Activated naive CD4-positive, alpha-beta T cell treated with anti-CD3 and anti-CD28 coated beads, Interleukin-2, amount 50 U/mL, for 24 hours (primary cell): Measurements from ENCODE around the gene ZNF786.

Source experiments
- H3K27ac Mint-ChIP-seq: one replicate; pipeline ENCODE4 v1.8.0; 2021; ENCODE audit warnings: mild to moderate bottlenecking, mixed read lengths
- H3K27me3 Mint-ChIP-seq: one replicate; pipeline ENCODE4 v1.8.0; 2021; ENCODE audit warnings: mixed read lengths
- H3K36me3 Mint-ChIP-seq: one replicate; pipeline ENCODE4 v1.8.0; 2021; ENCODE audit warnings: mixed read lengths
- H3K4me1 Mint-ChIP-seq: one replicate; pipeline ENCODE4 v1.8.0; 2021; ENCODE audit warnings: mixed read lengths
- H3K4me3 Mint-ChIP-seq: one replicate; pipeline ENCODE4 v1.8.0; 2021; ENCODE audit warnings: mild to moderate bottlenecking, mixed read lengths
- H3K9me3 Mint-ChIP-seq: one replicate; pipeline ENCODE4 v1.8.0; 2021; ENCODE audit warnings: mixed read lengths

The ZNF786 gene

DNA sequence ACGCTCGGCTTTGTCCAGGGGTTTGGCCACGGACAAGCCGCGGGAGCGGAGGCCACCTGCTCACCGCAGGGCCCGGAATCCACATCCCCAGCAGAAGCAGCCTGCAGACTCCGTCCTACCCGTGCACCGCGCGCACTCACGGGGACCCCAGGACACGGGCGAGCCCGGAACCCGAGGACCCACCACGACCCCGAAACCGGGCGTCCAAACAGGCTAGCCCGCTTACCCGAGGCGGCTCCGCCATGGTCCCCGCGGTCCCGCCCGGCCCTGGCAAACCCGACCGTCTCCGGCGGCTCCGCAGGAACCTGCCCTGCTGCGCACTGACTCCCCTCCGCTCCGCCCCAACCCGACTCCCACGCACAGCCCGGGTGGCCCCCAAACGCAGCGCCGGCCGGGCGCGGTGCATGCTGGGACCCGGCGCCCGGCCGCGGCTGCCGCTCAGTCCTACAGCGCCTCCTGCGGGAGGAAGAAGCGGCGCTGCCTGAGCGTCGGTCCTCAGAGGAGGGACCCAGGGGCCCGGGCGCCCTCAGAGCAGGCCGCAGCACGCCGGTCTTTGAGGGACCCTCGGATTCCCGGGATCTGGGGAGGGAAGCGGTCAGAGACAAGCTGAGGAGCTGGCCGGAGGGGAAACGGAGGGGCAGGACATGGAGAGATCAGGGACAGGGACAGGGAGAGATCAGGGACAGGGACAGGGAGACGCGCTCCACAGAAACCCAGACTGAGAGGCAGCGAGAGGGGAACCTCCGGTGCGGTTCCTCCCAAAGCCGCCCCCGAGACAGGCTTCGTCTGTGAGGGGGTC lies at the start of gene ZNF786:
Gene ZNF786 (minus strand): TSS at position 322 of the 799 bp plus-strand sequence. CDS start 78 bp downstream, at position 244.
- Mint-ChIP-seq H3K36me3 (peaks cover 4% of the 10 kb centered on the region), H3K27ac (peak within 1 kb of the TSS; percentile 100), H3K9me3 (no peaks in the 10 kb centered on the region), H3K4me1 (peaks cover 29% of the 10 kb centered on the region), H3K4me3 (peak within 1 kb of the TSS; percentile 99), H3K27me3 (no peaks in the 10 kb centered on the region)

DNA sequence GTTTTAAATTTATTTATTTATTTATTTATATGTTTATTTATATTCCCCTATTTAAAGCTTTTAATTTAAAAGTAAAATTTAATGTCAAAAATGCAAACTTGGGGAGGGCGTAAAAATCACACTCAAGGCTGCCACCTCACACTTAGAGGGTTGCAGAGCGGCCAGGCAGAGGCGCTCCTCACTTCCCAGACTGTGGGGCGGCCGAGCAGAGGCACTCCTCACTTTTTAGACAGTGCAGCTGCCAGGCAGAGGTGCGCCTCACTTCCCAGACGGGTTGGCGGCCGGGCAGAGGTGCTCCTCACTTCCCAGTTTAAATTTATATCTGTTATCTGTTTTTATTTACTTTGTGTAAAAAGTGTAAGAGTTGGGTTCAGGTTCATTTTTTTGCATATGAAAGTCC lies 45.6 kb upstream of the ZNF786 start:
- Mint-ChIP-seq H3K36me3 (peaks cover 4% of the 10 kb centered on the region), H3K4me1 (no peaks in the 10 kb centered on the region), H3K27ac (no peak overlapping the region), H3K27me3 (no peaks in the 10 kb centered on the region), H3K9me3 (no peaks in the 10 kb centered on the region), H3K4me3 (no peak overlapping the region)

DNA sequence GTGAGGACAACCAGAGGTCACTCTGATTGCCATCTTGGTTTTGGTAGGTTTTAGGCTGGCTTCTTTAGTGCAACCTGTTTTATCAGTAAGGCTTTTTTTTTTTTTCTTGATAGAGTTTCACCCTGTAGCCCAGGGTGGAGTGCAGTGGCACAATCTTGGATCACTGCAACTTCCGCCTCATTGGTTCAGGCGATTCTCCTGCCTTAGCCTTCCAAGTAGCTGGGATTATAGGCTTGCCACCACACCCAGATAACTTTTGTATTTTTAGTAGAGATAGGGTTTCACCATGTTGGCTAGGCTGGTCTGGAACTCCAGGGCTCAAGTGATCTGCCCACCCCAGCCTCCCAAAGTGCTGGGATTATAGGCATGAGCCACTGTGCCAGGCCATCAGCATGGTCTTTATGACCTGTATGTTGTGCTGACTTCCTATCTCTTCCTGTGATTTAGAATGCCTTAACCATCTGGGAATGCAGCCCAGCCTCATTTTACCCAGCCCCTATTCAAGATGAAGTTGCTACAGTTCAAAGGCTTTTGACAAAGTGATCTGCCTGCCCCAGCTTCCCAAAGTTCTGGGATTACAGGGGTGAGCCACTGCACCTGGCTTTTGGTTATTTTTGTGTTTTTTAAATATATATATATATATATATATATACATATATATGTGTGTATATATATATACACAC lies 42.7 kb upstream of the ZNF786 start:
- Mint-ChIP-seq H3K27ac (no peak overlapping the region), H3K9me3 (no peaks in the 10 kb centered on the region), H3K27me3 (no peaks in the 10 kb centered on the region), H3K4me1 (peaks cover 3% of the 10 kb centered on the region), H3K36me3 (peaks cover 12% of the 10 kb centered on the region), H3K4me3 (no peak overlapping the region)

GRCh38 chr7:149130572-149131198 lies 40.2 kb upstream of the ZNF786 start:
- H3K27ac Mint-ChIP-seq: peak overlapping the region; percentile 43
- no peak overlapping the region for H3K4me3 Mint-ChIP-seq
- no peaks in the 10 kb centered on the region for H3K27me3 Mint-ChIP-seq
- H3K36me3 Mint-ChIP-seq: peaks cover 12% of the 10 kb centered on the region
- H3K4me1 Mint-ChIP-seq: peaks cover 11% of the 10 kb centered on the region
- H3K9me3 Mint-ChIP-seq: no peaks in the 10 kb centered on the region

GRCh38 chr7:149126662-149127266 lies 36.2 kb upstream of the ZNF786 start:
- peak overlapping the region; percentile 96 for H3K4me3 Mint-ChIP-seq
- H3K36me3 Mint-ChIP-seq: peaks cover 10% of the 10 kb centered on the region
- H3K27ac Mint-ChIP-seq: peak overlapping the region; percentile 99
- no peaks in the 10 kb centered on the region for H3K27me3 Mint-ChIP-seq
- H3K4me1 Mint-ChIP-seq: peaks cover 21% of the 10 kb centered on the region
- H3K9me3 Mint-ChIP-seq: no peaks in the 10 kb centered on the region

DNA sequence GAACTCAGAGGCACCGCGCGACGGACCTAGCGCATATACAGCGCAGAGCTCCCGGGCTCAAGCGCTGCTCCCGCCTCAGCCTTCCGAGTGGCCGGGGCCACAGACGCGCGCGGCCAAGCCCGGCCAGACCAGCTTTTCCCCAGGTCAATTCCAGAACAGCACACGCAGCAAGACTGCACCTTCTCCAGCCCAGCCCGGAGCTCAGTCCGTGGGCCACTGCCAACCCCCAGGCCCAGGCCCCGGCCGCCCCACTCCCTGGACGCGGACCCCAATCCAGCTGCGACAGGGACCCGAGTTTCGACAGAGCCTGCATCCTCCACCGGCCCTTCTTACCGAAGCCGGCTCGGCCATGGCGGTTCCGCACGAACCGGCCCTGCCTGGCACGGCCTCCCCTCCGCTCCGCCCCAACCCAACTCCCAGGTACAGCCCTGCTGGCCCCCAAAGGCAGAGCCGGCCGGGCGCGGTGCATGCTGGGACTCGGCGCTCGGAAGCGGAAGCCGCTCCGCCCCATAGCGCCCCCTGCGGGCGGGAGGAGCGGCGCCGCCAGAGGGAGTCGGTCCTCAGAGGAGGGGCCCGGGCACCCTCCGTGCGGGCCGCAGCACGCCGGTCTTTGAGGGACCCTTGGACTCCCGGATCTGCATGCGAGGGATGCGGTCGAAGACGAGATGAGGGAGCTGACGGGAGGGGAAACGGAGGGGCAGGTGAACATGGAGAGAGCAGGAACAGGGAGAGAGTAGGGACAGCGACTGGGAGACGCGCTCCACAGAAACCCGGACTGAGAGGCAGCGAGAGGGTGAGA lies 35.5 kb upstream of the ZNF786 start, which contains the start of gene ZNF425:
Gene ZNF425 (minus strand): TSS at position 462 of the 799 bp plus-strand sequence. CDS start 111 bp downstream, at position 351.
- peak within 1 kb of the TSS; percentile 99 for H3K27ac Mint-ChIP-seq
- H3K36me3 Mint-ChIP-seq: peaks cover 7% of the 10 kb centered on the region
- H3K4me1 Mint-ChIP-seq: peaks cover 21% of the 10 kb centered on the region
- H3K4me3 Mint-ChIP-seq: peak within 1 kb of the TSS; percentile 96
- no peaks in the 10 kb centered on the region for H3K27me3 Mint-ChIP-seq
- H3K9me3 Mint-ChIP-seq: no peaks in the 10 kb centered on the region

DNA sequence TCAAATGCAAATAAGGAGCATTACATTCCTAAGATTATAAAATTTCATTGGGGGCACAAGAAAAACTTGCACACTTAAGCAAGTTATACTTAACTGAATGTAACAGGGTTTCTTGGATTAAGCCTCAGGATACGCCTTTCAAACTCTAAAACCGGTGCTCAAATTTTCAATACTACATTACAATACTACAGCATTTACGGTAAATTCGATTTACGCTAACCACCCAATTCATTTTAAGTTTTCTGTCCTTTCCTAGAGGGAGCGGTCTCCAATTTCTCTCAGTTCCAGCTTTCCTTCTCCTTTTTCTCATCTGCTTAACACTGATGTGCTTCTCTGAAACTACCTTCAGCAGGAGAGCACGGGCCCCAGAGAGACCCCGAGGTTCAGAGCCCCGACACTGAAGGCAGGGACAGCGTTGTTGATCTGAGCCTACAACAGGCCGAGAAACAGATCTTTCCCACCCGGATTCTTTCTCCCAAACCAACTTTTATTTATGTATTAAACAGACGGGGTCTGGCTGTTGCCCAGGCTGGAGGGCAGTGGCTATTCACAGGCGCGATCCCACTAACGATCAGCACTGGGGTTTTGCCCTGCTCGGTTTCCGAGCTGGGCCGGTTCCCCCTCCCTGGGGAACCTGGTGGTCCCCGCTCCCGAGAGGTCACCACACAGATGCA lies 34.8 kb upstream of the ZNF786 start:
- Mint-ChIP-seq H3K9me3 (no peaks in the 10 kb centered on the region), H3K27me3 (no peaks in the 10 kb centered on the region), H3K27ac (peak overlapping the region; percentile 99), H3K4me1 (peaks cover 21% of the 10 kb centered on the region), H3K36me3 (no peaks in the 10 kb centered on the region), H3K4me3 (peak overlapping the region; percentile 96)

- no peaks in the 10 kb centered on the region for H3K4me1 Mint-ChIP-seq
- no peak overlapping the region for H3K27ac Mint-ChIP-seq
- H3K9me3 Mint-ChIP-seq: no peaks in the 10 kb centered on the region
- peaks cover 4% of the 10 kb centered on the region for H3K36me3 Mint-ChIP-seq
- no peaks in the 10 kb centered on the region for H3K27me3 Mint-ChIP-seq
- H3K4me3 Mint-ChIP-seq: no peak overlapping the region
These were observed 19.5 kb upstream of the ZNF786 start for GRCh38 chr7:149109969-149110368.

- no peaks in the 10 kb centered on the region for H3K9me3 Mint-ChIP-seq
- no peaks in the 10 kb centered on the region for H3K27me3 Mint-ChIP-seq
- no peaks in the 10 kb centered on the region for H3K4me1 Mint-ChIP-seq
- no peak overlapping the region for H3K27ac Mint-ChIP-seq
- peaks cover 2% of the 10 kb centered on the region for H3K36me3 Mint-ChIP-seq
- H3K4me3 Mint-ChIP-seq: no peak overlapping the region
These were observed 14.2 kb upstream of the ZNF786 start for GRCh38 chr7:149104749-149105148.

DNA sequence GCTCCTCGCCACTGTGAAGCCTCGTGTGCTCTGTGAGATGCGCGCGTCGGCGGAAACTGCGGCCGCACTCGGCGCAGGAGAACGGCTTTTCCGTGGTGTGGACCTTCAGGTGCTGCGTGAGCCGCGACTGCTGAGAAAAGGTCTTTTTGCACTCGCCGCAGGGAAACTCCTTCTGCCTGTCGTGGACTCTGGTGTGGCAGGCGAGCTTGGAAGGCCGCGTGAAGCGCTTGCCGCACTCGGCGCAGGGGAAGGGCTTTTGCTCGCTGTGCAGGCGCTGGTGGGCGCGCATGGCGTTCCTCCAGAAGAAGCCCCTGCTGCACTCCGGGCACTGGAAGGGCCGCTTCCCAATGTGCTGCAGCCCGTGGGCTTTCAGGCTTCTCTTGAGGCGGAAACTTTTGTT lies 13.7 kb upstream of the ZNF786 start:
- Mint-ChIP-seq H3K27ac (no peak overlapping the region), H3K36me3 (peaks cover 2% of the 10 kb centered on the region), H3K4me1 (no peaks in the 10 kb centered on the region), H3K9me3 (no peaks in the 10 kb centered on the region), H3K4me3 (no peak overlapping the region), H3K27me3 (no peaks in the 10 kb centered on the region)

GRCh38 chr7:149103424-149103823 lies 12.9 kb upstream of the ZNF786 start:
- Mint-ChIP-seq H3K4me1 (no peaks in the 10 kb centered on the region), H3K36me3 (peaks cover 2% of the 10 kb centered on the region), H3K27me3 (no peaks in the 10 kb centered on the region), H3K9me3 (no peaks in the 10 kb centered on the region), H3K27ac (no peak overlapping the region), H3K4me3 (no peak overlapping the region)

DNA sequence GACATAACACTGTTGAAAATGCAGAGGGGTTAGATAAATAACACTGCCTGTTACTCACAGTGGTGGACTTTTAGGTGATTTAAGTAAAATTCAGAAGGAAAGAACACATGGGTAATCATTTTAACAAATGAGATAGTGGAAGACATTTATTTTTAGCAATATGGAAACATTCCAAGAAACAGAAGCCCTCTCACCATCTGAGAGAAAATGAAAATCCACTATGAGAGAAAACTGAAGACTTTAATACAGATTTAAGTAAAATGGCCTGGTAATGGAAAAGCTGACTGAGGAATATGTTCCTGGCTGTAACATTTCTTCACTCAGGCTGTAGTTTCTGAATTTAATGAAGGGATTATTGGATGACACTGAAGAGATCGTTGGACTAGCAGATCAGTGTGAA lies 12.1 kb upstream of the ZNF786 start:
- H3K27me3 Mint-ChIP-seq: no peaks in the 10 kb centered on the region
- H3K27ac Mint-ChIP-seq: no peak overlapping the region
- H3K4me3 Mint-ChIP-seq: no peak overlapping the region
- no peaks in the 10 kb centered on the region for H3K4me1 Mint-ChIP-seq
- H3K36me3 Mint-ChIP-seq: peaks cover 2% of the 10 kb centered on the region
- no peaks in the 10 kb centered on the region for H3K9me3 Mint-ChIP-seq

- Mint-ChIP-seq H3K36me3 (peaks cover 2% of the 10 kb centered on the region), H3K4me3 (no peak overlapping the region), H3K4me1 (no peaks in the 10 kb centered on the region), H3K27me3 (no peaks in the 10 kb centered on the region), H3K9me3 (no peaks in the 10 kb centered on the region), H3K27ac (no peak overlapping the region)
These were observed 10.3 kb upstream of the ZNF786 start for GRCh38 chr7:149100821-149101220.

DNA sequence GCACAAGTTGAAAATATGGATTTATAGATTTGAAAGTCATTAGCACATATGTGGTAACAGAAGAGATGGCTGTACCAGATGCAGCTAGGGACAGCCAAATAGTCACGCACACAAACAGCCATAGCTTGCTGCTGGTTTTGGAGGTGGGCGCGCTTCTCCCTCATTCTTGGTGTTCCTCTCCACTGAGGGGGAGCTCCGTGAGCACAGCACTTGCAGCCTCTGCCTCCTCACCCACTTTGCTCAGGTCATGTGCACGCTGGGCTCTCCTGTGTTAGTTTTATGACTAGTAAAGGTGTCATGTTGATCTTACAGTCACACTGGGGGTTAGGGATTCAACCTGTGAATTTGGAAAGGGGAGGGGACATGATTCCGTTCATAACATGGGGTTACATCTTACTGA lies 8.5 kb upstream of the ZNF786 start:
- Mint-ChIP-seq H3K9me3 (no peaks in the 10 kb centered on the region), H3K36me3 (no peaks in the 10 kb centered on the region), H3K4me3 (no peak overlapping the region), H3K27ac (no peak overlapping the region), H3K27me3 (no peaks in the 10 kb centered on the region), H3K4me1 (no peaks in the 10 kb centered on the region)
